ENCODE data around the gene CTNNBIP1.

The CTNNBIP1 gene

DNA sequence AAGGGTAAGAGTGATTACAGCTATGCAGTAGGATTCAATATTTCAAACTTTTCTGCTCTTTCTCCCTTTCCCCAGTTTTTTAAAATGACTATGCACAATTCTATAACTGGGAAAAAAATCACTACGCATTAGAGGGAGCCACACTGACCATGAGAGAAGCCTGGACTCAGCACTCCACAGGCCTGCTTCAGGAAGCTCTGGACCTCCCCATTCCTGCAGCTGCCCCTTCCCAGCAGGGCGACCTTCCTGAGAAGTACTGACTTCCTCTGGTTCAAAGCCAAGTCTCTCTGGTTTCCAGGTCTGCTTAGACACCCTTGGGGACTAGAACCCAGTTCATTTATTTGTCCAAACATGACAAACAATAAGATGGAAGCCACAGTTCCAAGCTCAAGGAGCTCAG lies 44.3 kb downstream of the CTNNBIP1 start:
- no peaks in the 10 kb centered on the region for H3K79me1 ChIP-seq (ENCODE audit: low read length)
- no peak overlapping the region for H3K56ac ChIP-seq (ENCODE audit: low read length)
- H3K27ac ChIP-seq (ENCODE audit: low read depth, low read length) = no peak overlapping the region
- no peaks in the 10 kb centered on the region for H3K79me2 ChIP-seq (ENCODE audit: control insufficient read depth, insufficient read depth, low read length)
- no peak overlapping the region for H2BK15ac ChIP-seq (replicated peaks; ENCODE audit: low read depth)
- no peak overlapping the region for H3K4me3 ChIP-seq (ENCODE audit: low read length)
- H2AK5ac ChIP-seq (ENCODE audit: low read length) = no peak overlapping the region
- H3K9ac ChIP-seq (ENCODE audit: low read length) = no peak overlapping the region
- no peak overlapping the region for H3K23ac ChIP-seq (ENCODE audit: low read length)
- no peak overlapping the region for H2BK120ac ChIP-seq (ENCODE audit: low read depth, low read length)
- no peaks in the 10 kb centered on the region for H3K4me1 ChIP-seq (ENCODE audit: control insufficient read depth, low read depth, low read length)
- WGBS (ENCODE audit: extremely low coverage, insufficient coverage, low lambda C conversion rate) = no CpG with 5 or more reads among the region's 2 CpGs
- no peaks in the 10 kb centered on the region for H3K36me3 ChIP-seq (ENCODE audit: control insufficient read depth, insufficient read depth, low read length)
- H3K27me3 ChIP-seq (ENCODE audit: insufficient read depth, low read length, poor library complexity) = no peaks in the 10 kb centered on the region
- no peak overlapping the region for H3K18ac ChIP-seq (ENCODE audit: low read length)
- no peak for DNase-seq
- H3K4me2 ChIP-seq (ENCODE audit: low read length) = no peak overlapping the region
- no peak overlapping the region for H4K5ac ChIP-seq (ENCODE audit: low read length)
- no peak overlapping the region for H3K4ac ChIP-seq (ENCODE audit: low read depth, low read length)
- H4K8ac ChIP-seq (ENCODE audit: low read depth, low read length) = no peak overlapping the region
- H2BK5ac ChIP-seq (ENCODE audit: low read length) = no peak overlapping the region

DNA sequence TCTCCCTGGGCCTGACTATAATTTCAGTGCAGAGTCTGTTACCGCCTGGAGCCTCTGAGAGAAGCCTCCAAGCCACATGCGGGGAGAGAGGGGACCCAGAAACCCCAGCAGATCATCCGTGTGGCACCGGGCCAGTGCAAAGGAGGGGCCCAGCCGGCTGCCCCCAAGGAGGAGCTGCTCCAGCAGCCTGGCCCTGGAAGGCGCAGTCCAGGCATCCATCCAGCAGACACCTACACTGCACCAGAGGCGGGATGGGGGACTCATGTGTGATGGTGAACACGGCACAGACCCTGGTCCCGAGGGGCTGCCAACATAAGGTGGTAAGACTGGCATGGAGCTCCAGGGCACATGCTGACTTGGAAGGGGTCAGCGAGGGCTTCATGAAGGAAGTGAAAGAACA lies 46.7 kb downstream of the CTNNBIP1 start:
- Histone ChIP-seq H3K27me3 (ENCODE audit: insufficient read depth, low read length, poor library complexity) (no peaks in the 10 kb centered on the region), H2AK5ac (ENCODE audit: low read length) (no peak overlapping the region), H3K36me3 (ENCODE audit: control insufficient read depth, insufficient read depth, low read length) (no peaks in the 10 kb centered on the region), H3K4me3 (ENCODE audit: low read length) (no peak overlapping the region), H3K23ac (ENCODE audit: low read length) (no peak overlapping the region), H2BK120ac (ENCODE audit: low read depth, low read length) (no peak overlapping the region), H3K18ac (ENCODE audit: low read length) (no peak overlapping the region), H3K4ac (ENCODE audit: low read depth, low read length) (no peak overlapping the region), H2BK15ac (replicated peaks; ENCODE audit: low read depth) (no peak overlapping the region), H3K4me2 (ENCODE audit: low read length) (no peak overlapping the region), H4K8ac (ENCODE audit: low read depth, low read length) (no peak overlapping the region), H3K27ac (ENCODE audit: low read depth, low read length) (no peak overlapping the region), H2BK5ac (ENCODE audit: low read length) (no peak overlapping the region), H3K79me2 (ENCODE audit: control insufficient read depth, insufficient read depth, low read length) (no peaks in the 10 kb centered on the region), H3K4me1 (ENCODE audit: control insufficient read depth, low read depth, low read length) (no peaks in the 10 kb centered on the region), H3K79me1 (ENCODE audit: low read length) (no peaks in the 10 kb centered on the region), H3K56ac (ENCODE audit: low read length) (no peak overlapping the region), H3K9ac (ENCODE audit: low read length) (no peak overlapping the region), H4K5ac (ENCODE audit: low read length) (no peak overlapping the region)
- WGBS (ENCODE audit: extremely low coverage, insufficient coverage, low lambda C conversion rate) = no CpG with 5 or more reads among the region's 10 CpGs
- no peak for DNase-seq

DNA sequence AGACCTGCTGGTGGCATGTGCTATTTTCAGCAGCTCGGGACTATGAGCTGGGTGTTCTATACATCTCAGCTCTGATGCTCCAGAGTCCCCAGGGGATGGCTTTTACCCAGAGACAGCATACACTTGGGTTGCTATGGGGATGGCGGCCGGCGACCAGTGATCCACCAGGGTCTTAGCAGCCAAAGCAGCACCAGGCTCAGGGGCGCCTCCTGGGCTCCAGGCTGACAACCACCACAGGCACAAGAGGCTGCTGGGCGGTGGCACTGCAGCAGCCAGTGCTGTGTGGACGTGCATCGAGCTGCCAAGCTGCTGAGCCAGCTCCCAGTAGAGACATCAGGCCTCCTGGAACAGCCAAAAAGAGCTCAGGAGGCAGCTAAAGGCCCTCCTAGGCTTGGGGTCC lies 48.7 kb downstream of the CTNNBIP1 start:
- Histone ChIP-seq H3K4ac (ENCODE audit: low read depth, low read length) (no peak overlapping the region), H3K27ac (ENCODE audit: low read depth, low read length) (no peak overlapping the region), H4K8ac (ENCODE audit: low read depth, low read length) (no peak overlapping the region), H3K4me1 (ENCODE audit: control insufficient read depth, low read depth, low read length) (no peaks in the 10 kb centered on the region), H3K79me1 (ENCODE audit: low read length) (no peaks in the 10 kb centered on the region), H3K4me3 (ENCODE audit: low read length) (no peak overlapping the region), H3K4me2 (ENCODE audit: low read length) (no peak overlapping the region), H4K5ac (ENCODE audit: low read length) (no peak overlapping the region), H2AK5ac (ENCODE audit: low read length) (no peak overlapping the region), H2BK5ac (ENCODE audit: low read length) (no peak overlapping the region), H3K79me2 (ENCODE audit: control insufficient read depth, insufficient read depth, low read length) (no peaks in the 10 kb centered on the region), H2BK120ac (ENCODE audit: low read depth, low read length) (no peak overlapping the region), H3K23ac (ENCODE audit: low read length) (no peak overlapping the region), H3K36me3 (ENCODE audit: control insufficient read depth, insufficient read depth, low read length) (no peaks in the 10 kb centered on the region), H3K56ac (ENCODE audit: low read length) (no peak overlapping the region), H3K27me3 (ENCODE audit: insufficient read depth, low read length, poor library complexity) (no peaks in the 10 kb centered on the region), H2BK15ac (replicated peaks; ENCODE audit: low read depth) (no peak overlapping the region), H3K9ac (ENCODE audit: low read length) (no peak overlapping the region), H3K18ac (ENCODE audit: low read length) (no peak overlapping the region)
- no CpG with 5 or more reads among the region's 8 CpGs for whole genome bisulfite sequencing (ENCODE audit: extremely low coverage, insufficient coverage, low lambda C conversion rate)
- peak; percentile 63 for DNase-seq

DNA sequence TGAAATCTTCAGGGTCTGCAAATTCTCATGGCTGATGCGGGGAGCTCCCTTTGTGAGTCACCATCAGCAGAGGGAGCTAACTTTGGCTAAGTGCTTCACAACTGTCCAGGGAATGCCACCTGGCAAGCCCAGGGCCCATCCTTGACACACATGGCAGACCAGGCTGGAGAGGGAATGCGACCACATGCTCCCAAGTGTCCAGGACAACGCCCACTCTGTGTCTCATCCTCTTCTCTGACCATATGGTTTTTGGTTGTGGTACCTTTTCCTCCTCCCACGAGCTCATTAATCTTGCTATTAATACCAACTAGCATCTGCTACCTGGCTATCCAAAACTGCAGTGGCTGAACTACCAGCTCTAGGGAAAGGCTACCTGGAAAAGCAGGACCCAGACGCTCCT lies 49.2 kb downstream of the CTNNBIP1 start:
- no CpG with 5 or more reads among the region's 5 CpGs for WGBS (ENCODE audit: extremely low coverage, insufficient coverage, low lambda C conversion rate)
- no peak overlapping the region for H2AK5ac ChIP-seq (ENCODE audit: low read length)

GRCh38 chr1:9859281-9860014 lies 50.6 kb downstream of the CTNNBIP1 start:
- Histone ChIP-seq H3K36me3 (ENCODE audit: control insufficient read depth, insufficient read depth, low read length) (no peaks in the 10 kb centered on the region), H3K27ac (ENCODE audit: low read depth, low read length) (peak overlapping the region; percentile 7), H4K5ac (ENCODE audit: low read length) (no peak overlapping the region), H3K4ac (ENCODE audit: low read depth, low read length) (no peak overlapping the region), H3K18ac (ENCODE audit: low read length) (no peak overlapping the region), H3K79me1 (ENCODE audit: low read length) (no peaks in the 10 kb centered on the region), H2AK5ac (ENCODE audit: low read length) (no peak overlapping the region), H3K56ac (ENCODE audit: low read length) (peak overlapping the region; percentile 9), H3K4me2 (ENCODE audit: low read length) (no peak overlapping the region), H4K8ac (ENCODE audit: low read depth, low read length) (no peak overlapping the region), H2BK15ac (replicated peaks; ENCODE audit: low read depth) (no peak overlapping the region), H3K27me3 (ENCODE audit: insufficient read depth, low read length, poor library complexity) (no peaks in the 10 kb centered on the region), H2BK5ac (ENCODE audit: low read length) (no peak overlapping the region), H3K23ac (ENCODE audit: low read length) (no peak overlapping the region), H3K4me3 (ENCODE audit: low read length) (no peak overlapping the region), H3K79me2 (ENCODE audit: control insufficient read depth, insufficient read depth, low read length) (no peaks in the 10 kb centered on the region), H2BK120ac (ENCODE audit: low read depth, low read length) (no peak overlapping the region), H3K9ac (ENCODE audit: low read length) (peak overlapping the region; percentile 3), H3K4me1 (ENCODE audit: control insufficient read depth, low read depth, low read length) (no peaks in the 10 kb centered on the region)
- no CpG with 5 or more reads among the region's 5 CpGs for WGBS (ENCODE audit: extremely low coverage, insufficient coverage, low lambda C conversion rate)
- peak; percentile 74 for DNase-seq

More for the DNA sequence above, 49.2 kb downstream of the CTNNBIP1 start:
- H2BK5ac ChIP-seq (ENCODE audit: low read length) = no peak overlapping the region
- H3K36me3 ChIP-seq (ENCODE audit: control insufficient read depth, insufficient read depth, low read length) = no peaks in the 10 kb centered on the region
- no peak overlapping the region for H3K27ac ChIP-seq (ENCODE audit: low read depth, low read length)
- DNase-seq = no peak
- no peak overlapping the region for H3K18ac ChIP-seq (ENCODE audit: low read length)
- H3K27me3 ChIP-seq (ENCODE audit: insufficient read depth, low read length, poor library complexity) = no peaks in the 10 kb centered on the region
- H4K5ac ChIP-seq (ENCODE audit: low read length) = no peak overlapping the region
- no peak overlapping the region for H2BK15ac ChIP-seq (replicated peaks; ENCODE audit: low read depth)
- no peaks in the 10 kb centered on the region for H3K79me2 ChIP-seq (ENCODE audit: control insufficient read depth, insufficient read depth, low read length)
- H3K4ac ChIP-seq (ENCODE audit: low read depth, low read length) = no peak overlapping the region
- no peak overlapping the region for H2BK120ac ChIP-seq (ENCODE audit: low read depth, low read length)
- no peak overlapping the region for H3K4me3 ChIP-seq (ENCODE audit: low read length)
- H3K4me1 ChIP-seq (ENCODE audit: control insufficient read depth, low read depth, low read length) = no peaks in the 10 kb centered on the region
- H3K56ac ChIP-seq (ENCODE audit: low read length) = no peak overlapping the region
- H4K8ac ChIP-seq (ENCODE audit: low read depth, low read length) = no peak overlapping the region
- no peak overlapping the region for H3K23ac ChIP-seq (ENCODE audit: low read length)
- H3K79me1 ChIP-seq (ENCODE audit: low read length) = no peaks in the 10 kb centered on the region
- no peak overlapping the region for H3K4me2 ChIP-seq (ENCODE audit: low read length)
- no peak overlapping the region for H3K9ac ChIP-seq (ENCODE audit: low read length)
